ENCODE measurements around the gene NABP1. TPM values are rescaled to one million over a fixed set of nuclear protein-coding genes. Genes with fewer than 3 reads are reported as not detected.

Gene NABP1
- total RNA-seq, 2 experiments from 2014 or later = 41.1 to 42.1 TPM

DNA sequence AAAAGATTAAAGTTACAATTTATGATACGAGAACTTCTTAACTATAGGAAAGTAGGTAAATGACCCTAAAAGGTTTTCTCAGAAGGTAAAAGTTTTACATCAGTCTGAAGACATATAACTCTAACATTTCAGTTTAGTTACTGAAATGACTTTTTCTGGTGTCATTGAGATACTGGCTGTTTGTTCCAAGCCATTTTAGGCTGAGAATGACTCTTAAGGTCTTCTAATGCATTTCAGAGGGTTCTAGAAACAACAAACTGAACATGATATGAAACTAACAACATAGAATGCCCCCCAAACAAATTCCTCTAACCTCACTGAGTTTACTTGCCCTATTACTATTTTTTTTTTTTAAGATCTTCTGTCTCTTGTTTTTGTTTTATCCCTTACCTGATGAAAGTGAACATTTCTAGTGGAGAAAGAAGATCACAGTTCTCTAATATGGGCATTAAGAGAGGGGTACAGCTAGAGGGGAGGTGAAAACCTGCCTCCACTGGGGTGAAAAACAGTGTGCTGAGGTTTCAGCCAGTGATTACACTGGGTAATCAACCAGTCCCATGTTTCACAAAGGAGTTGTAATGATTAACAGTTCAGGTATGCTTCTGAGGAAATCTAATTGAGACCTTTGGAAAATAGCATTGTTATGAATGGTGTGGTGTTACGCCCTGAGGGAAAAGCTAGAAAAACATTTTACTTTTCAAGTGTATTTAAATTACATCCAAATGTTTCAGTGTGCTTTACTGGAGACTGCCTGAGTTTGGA lies 11.2 kb downstream of the NABP1 start:
- Mint-ChIP-seq H3K4me1 (peaks cover 57% of the 10 kb centered on the region), H3K36me3 (peaks cover 21% of the 10 kb centered on the region), H3K27ac (peak overlapping the region; percentile 63), H3K4me3 (no peak overlapping the region), H3K27me3 (no peaks in the 10 kb centered on the region), H3K9me3 (no peaks in the 10 kb centered on the region)
- no peak for DNase-seq

- H3K36me3 Mint-ChIP-seq = peaks cover 21% of the 10 kb centered on the region
- DNase-seq = no peak
- no peak overlapping the region for H3K27ac Mint-ChIP-seq
- H3K9me3 Mint-ChIP-seq = no peaks in the 10 kb centered on the region
- H3K4me3 Mint-ChIP-seq = no peak overlapping the region
- H3K27me3 Mint-ChIP-seq = no peaks in the 10 kb centered on the region
- H3K4me1 Mint-ChIP-seq = peaks cover 56% of the 10 kb centered on the region
These were observed 12.4 kb downstream of the NABP1 start for GRCh38 chr2:191690327-191690726.

- Mint-ChIP-seq H3K27ac (peak overlapping the region; percentile 61), H3K27me3 (no peaks in the 10 kb centered on the region), H3K4me1 (peaks cover 49% of the 10 kb centered on the region), H3K36me3 (peaks cover 16% of the 10 kb centered on the region), H3K9me3 (no peaks in the 10 kb centered on the region), H3K4me3 (no peak overlapping the region)
- DNase-seq = no peak
These were observed 13.2 kb downstream of the NABP1 start for GRCh38 chr2:191691016-191691735.

DNA sequence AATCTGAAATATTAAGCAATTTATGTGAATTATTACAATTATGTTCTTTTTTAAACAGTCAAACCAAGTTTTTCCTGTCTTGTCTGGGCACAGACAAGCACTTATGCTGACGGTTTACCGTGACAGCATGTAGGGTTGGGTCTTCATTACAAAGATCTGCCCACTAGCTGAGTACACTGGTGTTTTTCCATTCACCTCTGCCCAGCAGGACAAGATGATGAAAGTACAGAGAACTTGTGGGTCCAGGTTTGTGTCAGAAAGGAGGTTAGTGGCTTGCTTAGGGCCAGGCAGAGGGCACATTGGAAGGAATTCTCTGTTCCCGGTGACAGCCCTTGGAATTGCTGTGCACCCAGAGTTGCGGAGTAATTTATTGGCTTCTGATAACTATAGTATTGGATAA lies 14.0 kb downstream of the NABP1 start:
- Mint-ChIP-seq H3K4me3 (no peak overlapping the region), H3K27me3 (no peaks in the 10 kb centered on the region), H3K27ac (no peak overlapping the region), H3K36me3 (peaks cover 17% of the 10 kb centered on the region), H3K9me3 (no peaks in the 10 kb centered on the region), H3K4me1 (peaks cover 42% of the 10 kb centered on the region)
- DNase-seq = no peak

DNA sequence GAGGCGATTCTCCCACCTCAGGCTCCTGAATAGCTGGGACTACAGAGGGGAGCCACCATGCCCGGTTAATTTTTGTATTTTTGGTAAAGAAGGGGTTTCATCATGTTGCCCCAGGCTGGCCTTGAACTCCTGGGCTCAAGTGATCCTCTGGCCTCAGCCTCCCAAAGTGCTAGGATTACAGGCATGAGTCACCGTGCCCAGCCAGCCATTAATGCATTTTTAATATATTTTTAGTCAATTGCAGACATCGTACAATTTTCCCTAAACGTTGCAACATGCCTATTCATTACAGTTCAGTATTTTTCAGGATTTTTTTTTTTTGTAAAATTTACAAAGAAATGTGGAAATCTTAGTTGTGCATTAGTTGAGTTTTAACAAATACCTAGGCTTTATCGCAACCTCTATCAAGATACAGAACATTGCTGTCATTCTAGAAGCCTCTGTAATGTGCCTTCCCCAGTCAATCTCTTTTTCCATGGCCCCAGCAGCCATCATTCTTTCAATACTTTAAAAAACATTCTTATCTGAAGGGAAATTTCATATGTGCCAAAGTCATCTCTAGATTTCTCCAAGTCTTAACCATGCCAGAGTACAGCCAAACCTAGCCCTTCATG lies 14.7 kb downstream of the NABP1 start:
- Mint-ChIP-seq H3K9me3 (no peaks in the 10 kb centered on the region), H3K4me1 (peaks cover 37% of the 10 kb centered on the region), H3K27ac (no peak overlapping the region), H3K27me3 (no peaks in the 10 kb centered on the region), H3K36me3 (peaks cover 17% of the 10 kb centered on the region), H3K4me3 (no peak overlapping the region)
- DNase-seq = no peak

DNA sequence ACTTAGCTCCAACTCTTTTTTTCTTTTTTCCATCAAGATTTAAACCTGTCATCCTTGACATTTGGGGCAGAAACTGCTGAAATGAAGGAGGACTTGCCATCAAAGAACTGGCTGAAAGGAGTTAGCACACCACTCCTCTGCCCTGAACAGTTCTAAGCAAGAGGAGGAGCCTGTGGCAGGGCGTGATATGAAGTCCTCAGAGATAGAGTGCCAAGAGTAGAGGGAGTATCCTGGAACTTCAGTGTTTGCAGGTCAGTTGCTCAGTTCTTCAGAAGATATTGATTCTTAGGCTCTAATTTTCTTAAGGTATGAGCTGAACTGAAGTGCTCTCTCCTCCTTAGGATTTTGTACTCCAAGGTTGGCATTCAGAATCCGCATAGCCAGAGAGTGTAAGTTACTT lies 15.2 kb downstream of the NABP1 start:
- peaks cover 32% of the 10 kb centered on the region for H3K4me1 Mint-ChIP-seq
- no peaks in the 10 kb centered on the region for H3K27me3 Mint-ChIP-seq
- H3K36me3 Mint-ChIP-seq = peaks cover 17% of the 10 kb centered on the region
- no peaks in the 10 kb centered on the region for H3K9me3 Mint-ChIP-seq
- DNase-seq = no peak
- no peak overlapping the region for H3K4me3 Mint-ChIP-seq
- H3K27ac Mint-ChIP-seq = no peak overlapping the region

DNA sequence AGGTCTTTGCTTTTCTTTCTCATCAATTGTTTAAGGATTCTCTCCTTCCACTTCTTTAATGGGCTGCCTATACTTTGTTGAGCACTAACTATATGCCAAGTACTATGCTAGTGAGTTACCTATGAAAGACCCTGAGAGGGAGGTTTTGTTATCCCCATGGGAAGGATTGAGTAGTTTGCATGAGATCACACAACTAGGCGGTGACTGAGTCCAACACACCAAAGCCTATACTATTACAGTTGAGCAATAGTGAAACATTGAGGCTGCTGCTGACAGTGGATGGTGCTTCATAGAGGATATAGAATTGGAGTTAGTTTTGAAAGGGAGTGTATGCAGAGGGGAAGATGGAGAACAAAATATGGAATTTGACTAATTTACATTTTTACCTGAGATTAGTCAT lies 15.8 kb downstream of the NABP1 start:
- Mint-ChIP-seq H3K4me3 (no peak overlapping the region), H3K4me1 (peaks cover 25% of the 10 kb centered on the region), H3K27ac (no peak overlapping the region), H3K9me3 (no peaks in the 10 kb centered on the region), H3K36me3 (peaks cover 14% of the 10 kb centered on the region), H3K27me3 (no peaks in the 10 kb centered on the region)
- no peak for DNase-seq

GRCh38 chr2:191696001-191696400 lies 18.1 kb downstream of the NABP1 start:
- no peaks in the 10 kb centered on the region for H3K27me3 Mint-ChIP-seq

DNA sequence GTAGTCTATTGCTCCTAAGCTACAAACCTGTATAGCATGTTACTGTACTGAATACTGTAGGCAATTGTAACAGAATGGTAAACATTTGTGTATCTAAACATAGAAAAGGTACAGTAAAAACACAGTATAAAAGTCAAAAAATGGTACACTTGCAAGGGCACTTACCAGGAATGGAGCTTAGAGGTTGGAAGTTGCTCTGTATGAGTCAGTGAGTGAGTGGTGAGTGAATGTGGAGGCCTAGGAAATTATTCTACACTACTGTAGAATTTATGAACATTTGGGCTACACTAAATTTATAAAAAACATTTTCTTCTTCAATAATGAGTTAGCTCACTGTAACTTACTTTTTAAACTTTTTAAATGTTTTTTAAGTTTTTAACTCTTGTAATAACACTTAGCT lies 19.0 kb downstream of the NABP1 start:
- no peak overlapping the region for H3K27ac Mint-ChIP-seq
- H3K4me1 Mint-ChIP-seq = peaks cover 4% of the 10 kb centered on the region
- H3K36me3 Mint-ChIP-seq = peaks cover 14% of the 10 kb centered on the region
- no peaks in the 10 kb centered on the region for H3K9me3 Mint-ChIP-seq
- H3K27me3 Mint-ChIP-seq = no peaks in the 10 kb centered on the region
- no peak overlapping the region for H3K4me3 Mint-ChIP-seq
- no peak for DNase-seq

More at GRCh38 chr2:191696001-191696400, 18.1 kb downstream of the NABP1 start:
- peaks cover 8% of the 10 kb centered on the region for H3K4me1 Mint-ChIP-seq
- no peak overlapping the region for H3K4me3 Mint-ChIP-seq
- H3K36me3 Mint-ChIP-seq = peaks cover 14% of the 10 kb centered on the region
- H3K27ac Mint-ChIP-seq = no peak overlapping the region
- H3K9me3 Mint-ChIP-seq = no peaks in the 10 kb centered on the region
- DNase-seq = no peak

DNA sequence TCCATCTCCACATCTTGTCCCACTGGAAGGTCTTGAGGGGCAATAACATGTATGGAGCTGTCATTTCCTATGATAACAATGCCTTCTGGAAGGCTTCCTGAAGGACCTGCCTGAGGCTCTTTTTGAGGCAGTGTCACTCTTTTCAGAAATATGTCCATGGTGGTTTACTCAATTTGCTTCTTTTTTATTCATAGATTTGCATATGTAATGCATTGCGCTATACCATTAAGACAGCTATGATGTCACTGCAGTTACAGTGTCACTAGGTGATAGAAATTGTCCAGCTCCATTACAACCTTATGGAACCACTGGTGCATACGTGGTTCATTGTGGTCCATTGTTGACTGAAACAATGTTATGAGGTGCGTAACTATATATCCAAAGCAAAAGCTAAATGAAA lies 19.9 kb downstream of the NABP1 start:
- Mint-ChIP-seq H3K27ac (no peak overlapping the region), H3K9me3 (no peaks in the 10 kb centered on the region), H3K27me3 (no peaks in the 10 kb centered on the region), H3K4me3 (no peak overlapping the region), H3K36me3 (peaks cover 14% of the 10 kb centered on the region), H3K4me1 (peaks cover 2% of the 10 kb centered on the region)
- no peak for DNase-seq

DNA sequence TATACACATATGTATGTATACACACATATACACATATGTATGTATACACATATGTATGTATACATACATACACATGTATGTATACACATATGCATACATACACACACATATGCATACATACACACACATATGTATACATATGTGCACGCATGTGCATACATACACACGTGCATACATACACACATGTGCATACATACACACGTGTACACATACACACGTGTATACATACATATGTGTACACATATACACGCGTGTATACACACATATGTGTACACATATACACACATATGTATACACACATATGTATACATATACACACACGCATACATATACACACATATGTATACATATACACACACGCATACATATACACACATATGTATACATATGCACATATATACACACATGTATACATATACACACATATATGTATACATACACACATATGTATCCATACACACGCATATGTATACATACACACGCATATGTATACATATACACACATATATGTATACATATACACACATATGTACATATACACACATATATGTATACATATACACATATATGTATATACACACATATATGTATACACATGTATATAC lies 21.5 kb downstream of the NABP1 start:
- no peaks in the 10 kb centered on the region for H3K27me3 Mint-ChIP-seq
- H3K9me3 Mint-ChIP-seq = no peaks in the 10 kb centered on the region
- peaks cover 12% of the 10 kb centered on the region for H3K36me3 Mint-ChIP-seq
- no peak overlapping the region for H3K27ac Mint-ChIP-seq
- no peaks in the 10 kb centered on the region for H3K4me1 Mint-ChIP-seq
- DNase-seq = no peak
- no peak overlapping the region for H3K4me3 Mint-ChIP-seq

GRCh38 chr2:191701029-191701428 lies 23.1 kb downstream of the NABP1 start:
- Mint-ChIP-seq H3K27me3 (no peaks in the 10 kb centered on the region), H3K9me3 (no peaks in the 10 kb centered on the region), H3K4me1 (no peaks in the 10 kb centered on the region), H3K36me3 (peaks cover 11% of the 10 kb centered on the region), H3K4me3 (no peak overlapping the region), H3K27ac (no peak overlapping the region)
- DNase-seq = no peak

DNA sequence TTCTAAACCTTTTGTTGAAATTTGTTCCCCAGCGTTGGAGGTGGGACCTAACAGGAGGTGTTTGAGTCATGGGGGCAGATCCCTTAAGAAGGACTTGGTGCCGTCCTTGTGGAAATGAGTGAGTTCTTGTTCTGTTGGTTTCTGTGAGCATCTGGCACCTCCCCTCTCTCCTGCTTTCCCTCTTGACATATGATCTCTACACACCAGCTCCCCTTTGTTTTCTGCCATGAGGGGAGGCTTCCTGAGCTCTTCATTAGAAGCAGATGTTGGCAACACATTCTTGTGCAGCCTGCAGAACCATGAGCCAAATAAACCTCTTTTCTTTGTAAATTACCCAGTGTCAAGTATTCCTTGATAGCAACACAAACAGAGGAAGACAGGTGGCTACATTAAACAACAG lies 23.8 kb downstream of the NABP1 start:
- DNase-seq = no peak
- Mint-ChIP-seq H3K36me3 (peaks cover 11% of the 10 kb centered on the region), H3K4me3 (no peak overlapping the region), H3K9me3 (no peaks in the 10 kb centered on the region), H3K27ac (no peak overlapping the region), H3K27me3 (no peaks in the 10 kb centered on the region), H3K4me1 (no peaks in the 10 kb centered on the region)

DNA sequence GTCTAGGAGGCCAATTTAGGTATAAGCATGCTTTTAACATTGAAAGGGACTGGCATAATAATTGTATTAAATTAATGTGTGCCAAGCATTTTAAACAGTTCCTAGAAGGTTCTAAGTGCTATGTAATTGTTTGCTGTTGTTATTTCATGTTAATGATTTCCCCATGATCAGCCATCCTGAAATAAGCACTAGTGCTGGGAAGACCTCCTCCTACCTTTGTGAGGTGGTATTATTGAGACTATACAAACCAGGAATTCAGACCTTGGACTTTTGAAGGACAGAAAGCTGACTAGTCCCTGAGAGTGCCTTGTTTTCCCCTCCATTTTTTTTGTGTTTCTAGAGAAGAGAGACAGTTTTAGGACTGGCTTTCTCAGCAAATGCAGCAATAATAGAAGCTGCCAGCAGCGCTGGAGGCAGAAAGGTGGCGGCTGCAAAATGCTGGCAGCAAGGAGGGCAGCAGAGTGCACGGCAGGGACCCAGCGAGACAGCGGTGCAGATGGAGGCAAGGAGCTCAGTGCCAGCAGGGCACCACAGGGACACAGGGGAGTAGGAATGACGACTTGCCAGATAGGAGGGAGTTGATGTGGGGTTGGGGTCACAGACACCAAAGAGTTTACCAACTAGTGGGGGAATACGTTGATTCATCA lies 25.3 kb downstream of the NABP1 start:
- Mint-ChIP-seq H3K27me3 (no peaks in the 10 kb centered on the region), H3K9me3 (no peaks in the 10 kb centered on the region), H3K36me3 (peaks cover 5% of the 10 kb centered on the region), H3K4me3 (no peak overlapping the region), H3K27ac (no peak overlapping the region), H3K4me1 (no peaks in the 10 kb centered on the region)
- no peak for DNase-seq

DNA sequence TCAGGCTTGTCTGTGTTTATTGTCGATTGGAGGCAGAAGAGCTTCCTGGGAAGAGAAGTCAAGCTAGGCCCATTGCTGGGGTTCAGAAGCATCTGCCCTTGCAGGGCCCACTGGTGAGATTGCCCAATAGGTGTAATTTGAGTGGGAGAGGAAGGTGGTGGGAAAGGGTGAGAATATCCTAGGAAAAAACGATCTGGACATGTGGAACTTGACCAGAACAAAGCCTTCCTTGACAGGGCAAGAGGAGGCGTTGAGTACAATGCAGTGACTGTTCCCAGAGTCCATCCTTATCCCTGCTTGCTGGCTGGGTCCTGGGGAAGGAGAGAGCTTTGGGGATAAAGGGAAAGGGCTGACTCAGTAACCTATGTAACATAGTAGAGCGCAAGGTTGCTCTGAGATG lies 27.1 kb downstream of the NABP1 start:
- peaks cover 11% of the 10 kb centered on the region for H3K36me3 Mint-ChIP-seq
- no peak overlapping the region for H3K4me3 Mint-ChIP-seq
- no peak overlapping the region for H3K27ac Mint-ChIP-seq
- no peaks in the 10 kb centered on the region for H3K9me3 Mint-ChIP-seq
- H3K4me1 Mint-ChIP-seq = no peaks in the 10 kb centered on the region
- DNase-seq = no peak
- H3K27me3 Mint-ChIP-seq = no peaks in the 10 kb centered on the region

Measured in activated naive CD8-positive, alpha-beta T cell treated with anti-CD3 and anti-CD28 coated beads for 36 hours (primary cell).